ENCODE results near the gene MEGF8. TPM values are rescaled to one million over a fixed set of nuclear protein-coding genes. Genes with fewer than 3 reads are reported as not detected.
A peak's percentile ranks its signal among the peaks of the same experiment; 100 is the strongest.
"Not testable (repeated sequence)": the region's sequence is repeated elsewhere in the genome, so short reads cannot be mapped to it uniquely, and the experiment has no call there.

The MEGF8 gene
- total and polyA plus RNA-seq, 4 donors: 1.2 to 13.7 (median 9.4) TPM

DNA sequence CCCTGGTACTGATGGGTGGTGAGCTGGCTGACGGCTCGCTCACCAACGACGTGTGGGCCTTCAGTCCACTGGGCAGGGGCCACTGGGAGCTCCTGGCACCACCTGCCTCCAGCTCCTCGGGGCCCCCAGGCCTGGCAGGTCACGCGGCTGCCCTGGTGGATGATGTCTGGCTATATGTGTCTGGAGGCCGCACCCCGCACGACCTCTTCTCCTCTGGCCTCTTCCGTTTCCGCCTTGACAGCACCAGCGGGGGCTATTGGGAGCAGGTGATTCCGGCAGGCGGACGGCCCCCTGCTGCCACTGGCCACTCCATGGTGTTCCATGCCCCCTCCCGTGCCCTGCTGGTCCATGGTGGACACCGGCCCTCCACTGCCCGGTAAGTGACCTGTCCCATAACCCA, 10.5 kb downstream of the MEGF8 start (continued):
- no peak for TF ChIP-seq HNF4G (IDR thresholded peaks at IDR 0.05)

DNA sequence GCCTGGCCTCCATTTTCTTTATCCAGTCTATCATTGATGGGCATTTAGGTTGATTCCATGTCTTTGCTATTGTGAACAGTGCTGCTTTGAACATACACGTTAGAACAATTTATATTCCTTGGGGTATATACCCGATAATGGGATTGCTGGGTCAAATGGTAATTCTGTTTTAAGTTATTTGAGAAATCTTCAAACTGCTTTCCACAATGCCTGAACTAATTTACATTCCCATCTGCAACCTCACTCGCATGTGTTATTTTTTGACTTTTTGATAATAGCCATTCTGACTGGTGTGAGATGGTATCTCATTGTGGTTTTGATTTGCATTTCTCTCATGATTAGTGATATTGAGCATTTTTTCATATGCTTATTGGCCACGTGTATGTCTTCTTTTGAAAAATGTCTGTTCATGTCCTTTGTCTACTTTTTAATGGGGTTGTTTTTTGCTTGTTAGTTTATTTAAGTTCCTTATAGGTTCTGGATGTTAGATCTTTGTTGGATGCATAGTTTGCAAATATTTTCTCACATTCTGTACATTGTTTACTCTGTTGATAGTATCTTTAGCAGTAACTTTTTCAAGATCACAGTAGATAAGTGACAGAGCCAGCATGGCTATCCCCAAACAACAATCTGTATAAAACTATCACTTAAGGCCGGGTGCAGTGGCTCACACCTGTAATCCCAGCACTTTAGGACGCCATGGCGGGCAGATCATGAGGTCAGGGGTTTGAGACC, 13.9 kb downstream of the MEGF8 start:
- H3K36me3 ChIP-seq (ENCODE audit: control insufficient read depth in 4 of 4, insufficient read depth in 3 of 4, low read depth in 1 of 4, low read length in 3 of 4): peaks cover 4 to 27% (median 11%) of the 10 kb centered on the region in 4 donors
- H3K9me3 ChIP-seq (ENCODE audit: control insufficient read depth in 4 of 4, low read length in 3 of 4); H3K27me3 ChIP-seq (ENCODE audit: control insufficient read depth in 4 of 4, insufficient read depth in 4 of 4, low read length in 3 of 4); H3K9ac ChIP-seq (ENCODE audit: low read depth in 1 of 2, low read length in 2 of 2); H3K4me3 ChIP-seq (ENCODE audit: low read depth in 1 of 3, low read length in 3 of 3); H3K4me1 ChIP-seq (ENCODE audit: control insufficient read depth in 4 of 4, insufficient read depth in 4 of 4, low read length in 3 of 4); H3K27ac ChIP-seq (ENCODE audit: low read depth in 1 of 2, low read length in 2 of 2); DNase-seq (ENCODE audit: low spot score): not testable (repeated sequence)
- 93% methylated on average over 7 of the region's 7 CpGs for WGBS

DNA sequence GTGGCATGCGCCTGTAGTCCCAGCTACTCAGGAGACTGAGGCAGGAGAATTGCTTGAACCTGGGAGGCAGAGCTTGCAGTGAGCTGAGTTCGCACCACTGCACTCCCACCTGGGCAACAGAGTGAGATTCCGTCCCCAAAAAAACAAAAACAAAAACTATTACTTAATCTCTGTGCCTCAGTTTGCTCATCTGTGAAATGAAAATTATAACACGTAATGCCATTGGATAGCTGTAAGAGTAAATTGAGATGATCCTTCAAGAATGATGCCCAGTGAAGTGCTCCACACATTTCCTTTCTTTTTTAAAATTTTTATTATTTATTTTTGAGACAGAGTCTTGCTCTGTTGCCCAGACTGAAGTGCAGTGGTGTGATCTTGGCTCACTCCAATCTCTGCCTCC, 14.5 kb downstream of the MEGF8 start:
- not testable (repeated sequence) for H3K27me3 ChIP-seq (ENCODE audit: control insufficient read depth in 4 of 4, insufficient read depth in 4 of 4, low read length in 3 of 4)

DNA sequence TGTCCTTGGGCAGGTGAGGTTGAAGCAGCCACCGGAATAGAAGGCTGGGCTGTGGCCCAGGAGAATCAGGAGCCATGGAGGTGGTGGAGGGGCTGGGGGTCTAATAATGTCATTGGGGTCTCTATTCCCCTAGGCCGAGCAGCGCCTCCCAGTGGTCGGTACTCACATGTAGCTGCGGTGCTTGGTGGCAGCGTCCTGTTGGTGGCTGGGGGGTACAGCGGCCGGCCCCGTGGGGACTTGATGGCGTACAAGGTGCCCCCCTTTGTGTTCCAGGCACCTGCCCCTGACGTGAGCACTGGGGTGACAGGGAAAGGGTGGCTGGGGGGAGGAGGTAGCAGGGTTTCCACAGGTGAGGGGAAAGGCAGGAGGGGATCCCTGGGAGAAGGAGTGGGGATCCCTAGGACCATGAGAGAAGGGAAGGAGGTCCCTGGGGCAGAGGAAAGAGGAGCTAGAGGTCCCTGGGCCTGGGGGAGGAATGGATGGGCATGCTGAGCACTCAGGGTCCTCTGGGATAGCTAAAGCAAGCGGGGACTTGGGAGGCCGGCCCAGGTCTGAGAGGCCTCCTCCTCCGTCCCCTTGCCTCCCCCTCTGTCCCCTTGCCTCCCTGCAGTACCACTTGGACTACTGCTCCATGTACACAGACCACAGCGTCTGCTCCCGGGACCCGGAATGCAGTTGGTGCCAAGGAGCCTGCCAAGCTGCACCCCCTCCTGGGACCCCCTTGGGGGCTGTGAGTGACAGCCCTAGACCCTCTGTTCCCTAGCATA, 18.1 kb downstream of the MEGF8 start:
- no peak for DNase-seq (ENCODE audit: low spot score)
- Histone ChIP-seq H3K9me3 (ENCODE audit: control insufficient read depth in 4 of 4, low read length in 3 of 4) (no peaks in the 10 kb centered on the region), H3K9ac (ENCODE audit: low read depth in 1 of 2, low read length in 2 of 2) (no peak overlapping the region), H3K27ac (ENCODE audit: low read depth in 1 of 2, low read length in 2 of 2) (no peak overlapping the region), H3K4me3 (ENCODE audit: low read depth in 1 of 3, low read length in 3 of 3) (no peak overlapping the region), H3K27me3 (ENCODE audit: control insufficient read depth in 4 of 4, insufficient read depth in 4 of 4, low read length in 3 of 4) (no peaks in the 10 kb centered on the region), H3K4me1 (ENCODE audit: control insufficient read depth in 4 of 4, insufficient read depth in 4 of 4, low read length in 3 of 4) (no peaks in the 10 kb centered on the region), H3K36me3 (ENCODE audit: control insufficient read depth in 4 of 4, insufficient read depth in 3 of 4, low read depth in 1 of 4, low read length in 3 of 4) (peaks cover 2 to 12% (median 3%) of the 10 kb centered on the region in 4 donors)
- 93% methylated on average over 17 of the region's 17 CpGs for WGBS
- TF ChIP-seq, protein P1, sequence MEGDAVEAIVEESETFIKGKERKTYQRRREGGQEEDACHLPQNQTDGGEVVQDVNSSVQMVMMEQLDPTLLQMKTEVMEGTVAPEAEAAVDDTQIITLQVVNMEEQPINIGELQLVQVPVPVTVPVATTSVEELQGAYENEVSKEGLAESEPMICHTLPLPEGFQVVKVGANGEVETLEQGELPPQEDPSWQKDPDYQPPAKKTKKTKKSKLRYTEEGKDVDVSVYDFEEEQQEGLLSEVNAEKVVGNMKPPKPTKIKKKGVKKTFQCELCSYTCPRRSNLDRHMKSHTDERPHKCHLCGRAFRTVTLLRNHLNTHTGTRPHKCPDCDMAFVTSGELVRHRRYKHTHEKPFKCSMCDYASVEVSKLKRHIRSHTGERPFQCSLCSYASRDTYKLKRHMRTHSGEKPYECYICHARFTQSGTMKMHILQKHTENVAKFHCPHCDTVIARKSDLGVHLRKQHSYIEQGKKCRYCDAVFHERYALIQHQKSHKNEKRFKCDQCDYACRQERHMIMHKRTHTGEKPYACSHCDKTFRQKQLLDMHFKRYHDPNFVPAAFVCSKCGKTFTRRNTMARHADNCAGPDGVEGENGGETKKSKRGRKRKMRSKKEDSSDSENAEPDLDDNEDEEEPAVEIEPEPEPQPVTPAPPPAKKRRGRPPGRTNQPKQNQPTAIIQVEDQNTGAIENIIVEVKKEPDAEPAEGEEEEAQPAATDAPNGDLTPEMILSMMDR (IDR thresholded peaks at IDR 0.05; ENCODE audit: low read depth, low read length, missing input control): peak; percentile 3
- TF ChIP-seq SP1 (IDR thresholded peaks at IDR 0.05): no peak

More for the DNA sequence above, 14.5 kb downstream of the MEGF8 start:
- H3K27ac ChIP-seq (ENCODE audit: low read depth in 1 of 2, low read length in 2 of 2); H3K4me3 ChIP-seq (ENCODE audit: low read depth in 1 of 3, low read length in 3 of 3); DNase-seq (ENCODE audit: low spot score); H3K9me3 ChIP-seq (ENCODE audit: control insufficient read depth in 4 of 4, low read length in 3 of 4); H3K9ac ChIP-seq (ENCODE audit: low read depth in 1 of 2, low read length in 2 of 2); H3K4me1 ChIP-seq (ENCODE audit: control insufficient read depth in 4 of 4, insufficient read depth in 4 of 4, low read length in 3 of 4): not testable (repeated sequence)
- 97% methylated on average over 4 of the region's 4 CpGs for WGBS
- peaks cover 4 to 26% (median 9%) of the 10 kb centered on the region in 4 donors for H3K36me3 ChIP-seq (ENCODE audit: control insufficient read depth in 4 of 4, insufficient read depth in 3 of 4, low read depth in 1 of 4, low read length in 3 of 4)

DNA sequence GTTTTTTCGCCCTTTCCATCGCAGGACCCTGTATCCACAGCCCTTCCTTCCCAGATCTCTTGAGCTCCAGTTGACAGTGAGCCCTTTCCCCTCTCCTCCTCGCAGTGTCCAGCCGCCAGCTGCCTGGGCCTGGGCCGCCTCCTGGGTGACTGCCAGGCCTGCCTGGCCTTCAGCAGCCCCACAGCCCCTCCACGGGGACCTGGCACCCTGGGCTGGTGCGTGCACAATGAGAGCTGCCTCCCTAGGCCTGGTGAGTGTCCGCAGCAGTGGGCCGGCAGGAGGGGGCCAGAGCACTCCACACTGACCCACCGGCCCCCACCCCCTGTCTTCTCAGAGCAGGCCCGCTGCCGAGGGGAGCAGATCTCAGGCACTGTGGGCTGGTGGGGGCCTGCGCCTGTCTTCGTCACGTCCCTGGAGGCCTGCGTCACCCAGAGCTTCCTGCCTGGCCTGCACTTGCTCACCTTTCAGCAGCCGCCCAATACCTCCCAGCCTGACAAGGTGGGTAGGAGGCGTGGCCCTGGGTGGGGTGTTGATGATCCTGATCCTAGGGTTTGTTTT, 19.0 kb downstream of the MEGF8 start:
- H3K4me1 ChIP-seq (ENCODE audit: control insufficient read depth in 4 of 4, insufficient read depth in 4 of 4, low read length in 3 of 4): no peaks in the 10 kb centered on the region
- H3K27me3 ChIP-seq (ENCODE audit: control insufficient read depth in 4 of 4, insufficient read depth in 4 of 4, low read length in 3 of 4): no peaks in the 10 kb centered on the region
- H3K36me3 ChIP-seq (ENCODE audit: control insufficient read depth in 4 of 4, insufficient read depth in 3 of 4, low read depth in 1 of 4, low read length in 3 of 4): peaks cover 2 to 12% (median 3%) of the 10 kb centered on the region in 4 donors
- WGBS: 97% methylated on average over 18 of the region's 18 CpGs
- H3K4me3 ChIP-seq (ENCODE audit: low read depth in 1 of 3, low read length in 3 of 3): no peak overlapping the region
- H3K9ac ChIP-seq (ENCODE audit: low read depth in 1 of 2, low read length in 2 of 2): no peak overlapping the region
- H3K9me3 ChIP-seq (ENCODE audit: control insufficient read depth in 4 of 4, low read length in 3 of 4): no peaks in the 10 kb centered on the region
- H3K27ac ChIP-seq (ENCODE audit: low read depth in 1 of 2, low read length in 2 of 2): no peak overlapping the region
- no peak for DNase-seq (ENCODE audit: low spot score)
- no peak for TF ChIP-seq HNF4G (IDR thresholded peaks at IDR 0.05)

Measured in liver (tissue), 9 donors.